GM12878 (cell line): ENCODE measurements around the gene TRIM17. TPM values are rescaled to one million over a fixed set of nuclear protein-coding genes. Genes with fewer than 3 reads are reported as not detected.
A peak's percentile ranks its signal among the peaks of the same experiment; 100 is the strongest.

ENCODE experiments used
- ATAC-seq: fragments of 200-7000 bp; cut with Tn5 transposase; 3 replicates; pipeline ENCODE4 v1.9.1; 2020; ENCODE audit warnings: mild to moderate bottlenecking, moderate library complexity
- BruUV-seq: library from RNA; stranded (reverse); fragments of 400-500 nt; replicated peaks from 2 replicates; lab custom pipeline; 2021; lab: Mats Ljungman, UMichigan
- CTCF ChIA-PET: fragments of 300-600 bp; sonication (Branson Sonifier 250); formaldehyde crosslinking; extraction: SDS; loops from one replicate; lab custom pipeline; 2021; ENCODE audit warnings: inconsistent platforms; lab: Yijun Ruan, JAX
- POLR2A ChIA-PET: fragments of 350-600 bp; formaldehyde crosslinking; extraction: SDS; loops from one replicate; lab custom pipeline; 2021; ENCODE audit warnings: inconsistent platforms; lab: Charles Lee
- RAD21 ChIA-PET: fragments of 300-600 bp; sonication (Branson Sonifier 250); formaldehyde crosslinking; loops from one replicate; lab custom pipeline; 2023; ENCODE audit warnings: antibody characterized with exemption; ENCODE audit not compliant: unreplicated experiment; lab: Charles Lee
- SMC1A ChIA-PET: fragments of 300-600 bp; sonication (Branson Sonifier 250); formaldehyde crosslinking; loops from one replicate; lab custom pipeline; 2023; ENCODE audit not compliant: unreplicated experiment, uncharacterized antibody; lab: Charles Lee
- DNase-seq: peaks from one replicate; pipeline ENCODE4 v3.0.0-alpha.2; 2011; ENCODE audit warnings: low read depth, low spot score
- FAIRE-seq: peaks from 3 replicates; lab custom pipeline; 2011; peaks lifted over from hg19 to GRCh38; lab: Jason Lieb, UNC
- H2AFZ ChIP-seq: 2 replicates; pipeline ENCODE4 v1.6.0; 2011; ENCODE audit warnings: low read depth, low read length, control low read depth; ENCODE audit not compliant: control insufficient read depth
- H3K27ac ChIP-seq: 2 replicates; pipeline ENCODE4 v1.5.1; 2011; ENCODE audit warnings: control low read depth; ENCODE audit not compliant: control insufficient read depth, insufficient read depth
- H3K27me3 ChIP-seq, 2 experiments: replicated peaks in 1 of 2; 2 replicates each; pipeline versions ENCODE4 v1.6.0 to v1.6.1; 2011; ENCODE audit warnings: low read length in 1 of 2; ENCODE audit not compliant: control insufficient read depth in 2 of 2, insufficient read depth in 2 of 2
- H3K36me3 ChIP-seq, 2 experiments: 2 replicates each; pipeline ENCODE4 v1.5.1; 2011; ENCODE audit warnings: low read length in 1 of 2; ENCODE audit not compliant: control insufficient read depth in 2 of 2, insufficient read depth in 2 of 2
- H3K4me1 ChIP-seq: 2 replicates; pipeline ENCODE4 v1.6.1; 2011; ENCODE audit warnings: mild to moderate bottlenecking, low read length, moderate library complexity, mixed read lengths; ENCODE audit not compliant: control insufficient read depth, insufficient read depth
- H3K4me2 ChIP-seq: 2 replicates; pipeline ENCODE4 v1.6.0; 2011; ENCODE audit warnings: control low read depth; ENCODE audit not compliant: control insufficient read depth, insufficient read depth
- H3K4me3 ChIP-seq: fragments of 200-600 bp; sonication (generic); 2 replicates; pipeline ENCODE4 v1.5.1; 2016
- H3K79me2 ChIP-seq: 2 replicates; pipeline ENCODE4 v1.6.0; 2011; ENCODE audit warnings: low read length; ENCODE audit not compliant: control insufficient read depth, insufficient read depth
- H3K9ac ChIP-seq: 2 replicates; pipeline ENCODE4 v1.8.0; 2011; ENCODE audit warnings: low read length, control low read depth, mixed read lengths; ENCODE audit not compliant: control insufficient read depth, insufficient read depth
- H3K9me3 ChIP-seq: replicated peaks from 3 replicates; pipeline ENCODE4 v1.5.1; 2011; ENCODE audit warnings: mild to moderate bottlenecking, low read length; ENCODE audit not compliant: control insufficient read depth, insufficient read depth
- H4K20me1 ChIP-seq: 2 replicates; pipeline ENCODE4 v1.6.0; 2011; ENCODE audit not compliant: control insufficient read depth, insufficient read depth
- BCL3 ChIP-seq: IDR thresholded peaks from 2 replicates; pipeline ENCODE4 v1.6.1; 2011; ENCODE audit warnings: borderline replicate concordance, low read depth, mild to moderate bottlenecking, moderate library complexity, low read length; ENCODE audit not compliant: insufficient read depth, poor library complexity, severe bottlenecking
- CBFB ChIP-seq: IDR thresholded peaks from 2 replicates; pipeline ENCODE4 v1.6.1; 2016; ENCODE audit warnings: antibody characterized with exemption, low read depth
- E2F4 ChIP-seq: IDR thresholded peaks from 2 replicates; pipeline ENCODE4 v1.6.1; 2012; ENCODE audit warnings: low read depth, low read length, improper control_type of control experiment
- IKZF1 ChIP-seq: fragments of 450-650 bp; conservative IDR thresholded peaks from 2 replicates; pipeline ENCODE4 v1.6.1; 2017; ENCODE audit warnings: antibody characterized with exemption, mild to moderate bottlenecking
- NFYB ChIP-seq: IDR thresholded peaks from 2 replicates; pipeline ENCODE4 v1.6.1; 2011; ENCODE audit warnings: low read depth, mild to moderate bottlenecking, low read length, improper control_type of control experiment, moderate library complexity; ENCODE audit not compliant: insufficient read depth
- TCF3 ChIP-seq: IDR thresholded peaks from 2 replicates; pipeline ENCODE4 v1.6.1; 2012; ENCODE audit warnings: low read depth, mild to moderate bottlenecking, low read length, borderline replicate concordance; ENCODE audit not compliant: insufficient read depth
- ZBTB40 ChIP-seq: fragments of 450-650 bp; IDR thresholded peaks from 2 replicates; pipeline ENCODE4 v1.6.1; 2016; ENCODE audit warnings: mild to moderate bottlenecking, moderate library complexity, borderline replicate concordance
- WGBS: methylation state at CpG from one replicate; pipeline ENCODE4 v1.1.6; 2016; ENCODE audit warnings: low lambda C conversion rate; ENCODE audit not compliant: insufficient replicate concordance, insufficient coverage; ENCODE audit errors: missing lambda C conversion rate; 5-methylcytosine and 5-hydroxymethylcytosine counted together
- in situ Hi-C: fragments of 300-500 bp; cut with MboI; formaldehyde crosslinking; loops from 9 replicates; pipeline ENCODE4 v1.14.3; 2018; ENCODE audit warnings: mixed read lengths
- intact Hi-C: fragments of 100-400 bp; cut with micrococcal nuclease; formaldehyde crosslinking; loops from one replicate; pipeline ENCODE4 v1.14.2; 2022; ENCODE audit not compliant: unreplicated experiment
- polyA plus RNA-seq, 11 experiments: library from polyadenylated mRNA; depleted of rRNA in 4 of 11; unstranded in 6 of 11; stranded (reverse) in 5 of 11; fragments of >200 nt; fragmentation: Nextera tagmentation in 4 of 11; fragmentation: Illumina TruSeq in 1 of 11; extraction: Ambion mirVana in 4 of 11; extraction: Trizol in 1 of 11; gene quantifications; 1 replicate in 1 of 11; 2 replicates in 10 of 11; pipeline versions ENCODE4 v1.2.1 to v1.2.3, GENCODE V29; 2011 to 2016; ENCODE audit warnings: inconsistent platforms in 2 of 11, missing spikeins in 2 of 11, low read depth in 1 of 11
- total RNA-seq, 4 experiments: library from RNA; depleted of rRNA in 3 of 4; stranded (reverse); fragments of >200 nt in 3 of 4; fragmentation: Illumina TruSeq in 1 of 4; extraction: Trizol in 1 of 4; gene quantifications; 2 replicates each; pipeline versions ENCODE4 v1.2.1 to v1.2.3, GENCODE V29; 2013 to 2021

TRIM17 gene
- total and polyA plus RNA-seq, 10 of the 15 experiments (the other 5 are each of a cell fraction or from before 2014, with no cell fraction given), result 0.16 to 0.32 TPM; not detected in 8

GRCh38 chr1:228424685-228425660 is 8.3 kb upstream of the TRIM17 start:
- Histone ChIP-seq H3K9me3 (no peaks in the 10 kb centered on the region), H3K79me2 (no peaks in the 10 kb centered on the region), H3K27ac (no peak overlapping the region), H3K4me3 (no peak overlapping the region), H4K20me1 (no peaks in the 10 kb centered on the region), H3K9ac (no peak overlapping the region), H3K4me2 (no peak overlapping the region), H3K27me3 (no peaks in the 10 kb centered on the region; a peak in 1 of 4 replicates), H2AFZ (no peak overlapping the region), H3K36me3 (no peaks in the 10 kb centered on the region), H3K4me1 (no peaks in the 10 kb centered on the region)
- TF ChIP-seq E2F4, result no peak
- TF ChIP-seq NFYB, result 0 out of 2 replicates have a peak, but pooled peaks have one; percentile 21
- no peak for ATAC-seq
- BruUV-seq, result no TSS peak
- 87% methylated on average over 62 of the region's 62 CpGs for WGBS
- ChIA-PET POLR2A (no interaction called here), SMC1A (no interaction called here), CTCF (no interaction called here), RAD21 (no interaction called here)
- in situ Hi-C loops, result no loop called here
- intact Hi-C loops, result no loop called here
- no peak for FAIRE-seq
- DNase-seq, result no peak

- no peak for FAIRE-seq
- no peak overlapping the region for H3K27ac ChIP-seq
- TF ChIP-seq ZBTB40 (no peak), IKZF1 (no peak), BCL3 (no peak), CBFB (no peak), TCF3 (no peak)
Observed at GRCh38 chr1:228423404-228424053, 6.9 kb upstream of the TRIM17 start.

More at GRCh38 chr1:228423404-228424053, 6.9 kb upstream of the TRIM17 start:
- Histone ChIP-seq H3K9ac (no peak overlapping the region), H3K4me1 (no peaks in the 10 kb centered on the region), H3K4me2 (no peak overlapping the region), H3K36me3 (no peaks in the 10 kb centered on the region), H3K9me3 (no peaks in the 10 kb centered on the region), H3K27me3 (no peaks in the 10 kb centered on the region), H3K4me3 (no peak overlapping the region), H2AFZ (no peak overlapping the region), H3K79me2 (no peaks in the 10 kb centered on the region), H4K20me1 (no peaks in the 10 kb centered on the region)
- WGBS, result 30% methylated on average over 7 of the region's 7 CpGs
- ATAC-seq, result no peak
- in situ Hi-C loops, result no loop called here
- CTCF ChIA-PET, result no interaction called here
- POLR2A ChIA-PET, result no interaction called here
- SMC1A ChIA-PET, result no interaction called here
- BruUV-seq, result no TSS peak
- DNase-seq, result no peak
- RAD21 ChIA-PET, result no interaction called here
- intact Hi-C loops, result no loop called here
